Activated CD4-positive, alpha-beta memory T cell treated with anti-CD3 and anti-CD28 coated beads, Interleukin-2, amount 10 ng/mL, durations not matched to agents 7 days and 5 days (primary cell): ENCODE data around the gene ZNF385D. TPM values are rescaled to one million over a fixed set of nuclear protein-coding genes. Genes with fewer than 3 reads are reported as not detected.

ENCODE experiments used
- CTCF ChIA-PET: fragments of 350-600 bp; sonication (Branson Sonifier 250); formaldehyde crosslinking; loops from one replicate; lab custom pipeline; 2021; ENCODE audit warnings: antibody characterized with exemption, inconsistent platforms; lab: Charles Lee
- POLR2A ChIA-PET: fragments of 350-600 bp; sonication (Branson Sonifier 250); formaldehyde crosslinking; loops from one replicate; lab custom pipeline; 2021; ENCODE audit warnings: antibody characterized with exemption; lab: Charles Lee
- DNase-seq: peaks from one replicate; pipeline ENCODE4 v3.0.0-alpha.2; 2020
- H3K27ac Mint-ChIP-seq: one replicate; pipeline ENCODE4 v1.8.0; 2021; ENCODE audit warnings: mild to moderate bottlenecking, mixed read lengths
- H3K27me3 Mint-ChIP-seq: one replicate; pipeline ENCODE4 v1.8.0; 2021; ENCODE audit warnings: mixed read lengths
- H3K36me3 Mint-ChIP-seq: one replicate; pipeline ENCODE4 v1.8.0; 2021; ENCODE audit warnings: low read depth, mixed read lengths
- H3K4me1 Mint-ChIP-seq: one replicate; pipeline ENCODE4 v1.8.0; 2021; ENCODE audit warnings: mixed read lengths
- H3K4me3 Mint-ChIP-seq: one replicate; pipeline ENCODE4 v1.8.0; 2021; ENCODE audit warnings: mild to moderate bottlenecking, mixed read lengths
- H3K9me3 Mint-ChIP-seq: one replicate; pipeline ENCODE4 v1.8.0; 2021; ENCODE audit warnings: mixed read lengths
- total RNA-seq, 2 experiments: library from RNA; stranded (reverse); gene quantifications; one replicate each; pipeline ENCODE4 v1.2.3, GENCODE V29; 2021

ZNF385D gene
- total RNA-seq, 2 experiments from 2014 or later, result not detected

DNA sequence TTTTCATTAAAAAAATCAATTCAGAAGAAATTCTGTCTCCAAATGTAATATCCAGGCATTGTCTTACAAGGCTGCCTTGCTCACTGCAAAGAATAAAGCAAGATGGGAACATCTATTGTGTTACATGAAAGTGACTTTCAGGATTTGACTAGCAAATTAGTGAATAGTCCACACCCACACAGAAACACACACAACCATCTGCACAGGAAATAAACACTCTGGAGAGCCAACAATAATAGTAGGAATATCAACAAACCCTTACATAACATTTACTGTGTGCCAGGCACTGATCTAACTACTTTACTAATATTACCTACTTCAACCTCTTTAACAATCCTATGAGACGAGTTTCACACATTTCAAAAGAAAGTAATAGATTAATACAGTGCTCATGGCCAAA lies 28.9 kb upstream of the ZNF385D start:
- Mint-ChIP-seq H3K4me3 (no peak overlapping the region), H3K27ac (no peak overlapping the region), H3K9me3 (peaks cover 6% of the 10 kb centered on the region), H3K4me1 (no peaks in the 10 kb centered on the region), H3K36me3 (no peaks in the 10 kb centered on the region), H3K27me3 (no peaks in the 10 kb centered on the region)
- POLR2A ChIA-PET, result no interaction called here
- CTCF ChIA-PET, result no interaction called here
- no peak for DNase-seq

DNA sequence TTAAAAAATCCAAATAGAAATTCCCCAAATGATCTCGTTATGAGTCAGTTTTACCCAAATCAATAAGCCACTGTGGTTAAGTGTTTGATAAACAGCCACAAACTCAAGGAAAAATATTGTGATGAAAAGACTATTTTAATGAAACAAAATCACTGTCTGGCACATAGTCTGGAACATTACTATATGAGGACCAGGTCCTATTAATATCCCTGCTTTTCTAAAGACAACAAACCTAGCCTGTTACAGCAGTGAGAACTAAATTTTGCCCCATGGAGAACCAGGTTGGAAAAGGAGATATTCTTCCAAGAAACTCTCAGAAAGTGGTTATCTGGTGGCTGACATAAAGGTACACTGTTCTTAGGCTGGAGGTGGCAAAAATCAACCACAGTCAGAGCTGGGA lies 27.7 kb upstream of the ZNF385D start:
- ChIA-PET CTCF (no interaction called here), POLR2A (no interaction called here)
- no peak overlapping the region for H3K27ac Mint-ChIP-seq
- no peaks in the 10 kb centered on the region for H3K36me3 Mint-ChIP-seq
- DNase-seq, result no peak
- H3K4me1 Mint-ChIP-seq, result no peaks in the 10 kb centered on the region
- no peaks in the 10 kb centered on the region for H3K27me3 Mint-ChIP-seq
- H3K4me3 Mint-ChIP-seq, result no peak overlapping the region
- peaks cover 8% of the 10 kb centered on the region for H3K9me3 Mint-ChIP-seq

DNA sequence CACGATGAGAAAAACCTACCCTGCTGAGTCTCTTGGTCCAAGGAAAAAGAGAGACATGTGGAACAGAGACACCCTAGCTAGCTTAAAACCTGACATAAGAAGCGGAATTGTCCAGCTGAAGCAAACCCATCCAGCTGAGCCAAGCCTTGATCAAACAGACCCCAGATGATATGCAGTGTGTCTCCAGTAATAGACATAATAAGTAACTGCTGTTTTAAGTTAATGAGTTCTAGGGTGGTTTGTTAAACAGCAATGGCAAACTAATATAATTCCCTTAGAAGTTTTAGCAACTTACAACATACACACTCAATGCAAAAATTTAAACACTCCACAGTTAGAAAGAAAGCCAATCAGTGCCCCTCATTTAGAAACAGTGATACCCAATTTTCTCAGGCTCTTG lies 26.8 kb upstream of the ZNF385D start:
- no peaks in the 10 kb centered on the region for H3K4me1 Mint-ChIP-seq
- DNase-seq, result no peak
- ChIA-PET CTCF (no interaction called here), POLR2A (no interaction called here)
- no peak overlapping the region for H3K4me3 Mint-ChIP-seq
- H3K9me3 Mint-ChIP-seq, result peaks cover 8% of the 10 kb centered on the region
- no peaks in the 10 kb centered on the region for H3K27me3 Mint-ChIP-seq
- no peaks in the 10 kb centered on the region for H3K36me3 Mint-ChIP-seq
- no peak overlapping the region for H3K27ac Mint-ChIP-seq

DNA sequence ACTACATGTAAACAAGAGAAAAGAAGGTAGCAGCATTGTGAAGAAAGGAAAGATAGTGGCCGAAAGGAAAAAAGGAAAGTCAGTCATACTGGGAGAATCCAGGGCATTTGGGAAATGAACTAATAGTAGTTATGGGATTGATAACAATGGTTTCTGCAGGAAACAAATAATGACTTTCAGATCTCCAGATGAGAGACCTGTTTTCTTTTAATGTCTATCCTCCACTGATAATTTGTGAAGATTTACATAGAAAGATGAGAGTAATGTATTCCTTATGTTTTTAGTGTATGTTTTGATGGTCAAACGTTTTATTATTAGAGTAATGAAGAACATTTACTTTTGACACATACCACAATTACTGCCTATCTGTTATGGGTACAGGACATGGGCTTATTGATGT lies 15.0 kb upstream of the ZNF385D start:
- Mint-ChIP-seq H3K27ac (no peak overlapping the region), H3K4me1 (no peaks in the 10 kb centered on the region), H3K27me3 (no peaks in the 10 kb centered on the region), H3K36me3 (no peaks in the 10 kb centered on the region), H3K9me3 (peaks cover 12% of the 10 kb centered on the region), H3K4me3 (no peak overlapping the region)
- ChIA-PET POLR2A (interaction anchor here (0.6 kb wide), 1 partner anchor 131 kb away, joined by 3 read pairs; no protein-coding TSS in a partner anchor), CTCF (no interaction called here)
- DNase-seq, result no peak

DNA sequence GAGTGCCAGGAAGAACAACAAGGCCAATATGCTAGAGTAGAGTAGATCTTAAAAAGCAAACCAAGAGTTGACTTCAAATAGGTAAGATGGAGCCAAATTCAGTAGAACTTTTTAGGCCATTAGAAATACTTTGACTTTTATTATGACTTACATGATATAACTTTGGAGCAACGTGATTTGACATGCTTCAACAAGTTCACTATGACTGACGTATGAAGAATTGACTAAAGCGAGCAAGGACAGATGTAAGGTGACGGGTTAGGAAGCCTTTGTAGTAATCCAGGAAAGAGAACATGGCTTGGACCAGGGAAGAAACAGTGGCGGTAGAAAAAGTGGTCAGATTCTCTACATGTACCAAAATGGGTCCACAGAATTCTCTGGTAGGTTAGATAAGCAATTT lies 4.9 kb upstream of the ZNF385D start:
- Mint-ChIP-seq H3K9me3 (peaks cover 5% of the 10 kb centered on the region), H3K36me3 (no peaks in the 10 kb centered on the region), H3K27me3 (no peaks in the 10 kb centered on the region), H3K4me3 (no peak overlapping the region), H3K4me1 (no peaks in the 10 kb centered on the region), H3K27ac (no peak overlapping the region)
- ChIA-PET CTCF (no interaction called here), POLR2A (no interaction called here)
- no peak for DNase-seq

DNA sequence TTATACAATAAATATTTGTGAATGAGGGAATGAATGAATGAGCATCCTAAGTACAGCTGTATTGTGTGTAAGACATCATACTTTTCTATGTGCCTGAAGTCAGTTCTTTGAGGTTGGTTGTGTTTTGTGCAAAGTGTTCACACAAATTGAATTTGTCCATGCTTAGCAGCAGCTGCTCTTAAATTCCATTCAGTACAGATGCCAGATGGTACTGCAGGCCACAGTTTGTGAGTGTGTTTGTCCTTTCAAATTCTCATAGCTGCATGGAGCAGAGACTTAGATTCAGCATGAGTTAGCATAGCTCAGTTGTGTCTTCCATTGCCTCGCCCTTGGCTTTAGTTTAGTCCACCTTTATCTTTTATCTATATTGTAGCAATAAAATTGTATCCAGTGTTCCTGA lies 3.8 kb upstream of the ZNF385D start:
- no peaks in the 10 kb centered on the region for H3K27me3 Mint-ChIP-seq
- peaks cover 7% of the 10 kb centered on the region for H3K9me3 Mint-ChIP-seq
- POLR2A ChIA-PET, result no interaction called here
- no peak overlapping the region for H3K27ac Mint-ChIP-seq
- DNase-seq, result no peak
- CTCF ChIA-PET, result no interaction called here
- H3K36me3 Mint-ChIP-seq, result no peaks in the 10 kb centered on the region
- no peak overlapping the region for H3K4me3 Mint-ChIP-seq
- H3K4me1 Mint-ChIP-seq, result no peaks in the 10 kb centered on the region

DNA sequence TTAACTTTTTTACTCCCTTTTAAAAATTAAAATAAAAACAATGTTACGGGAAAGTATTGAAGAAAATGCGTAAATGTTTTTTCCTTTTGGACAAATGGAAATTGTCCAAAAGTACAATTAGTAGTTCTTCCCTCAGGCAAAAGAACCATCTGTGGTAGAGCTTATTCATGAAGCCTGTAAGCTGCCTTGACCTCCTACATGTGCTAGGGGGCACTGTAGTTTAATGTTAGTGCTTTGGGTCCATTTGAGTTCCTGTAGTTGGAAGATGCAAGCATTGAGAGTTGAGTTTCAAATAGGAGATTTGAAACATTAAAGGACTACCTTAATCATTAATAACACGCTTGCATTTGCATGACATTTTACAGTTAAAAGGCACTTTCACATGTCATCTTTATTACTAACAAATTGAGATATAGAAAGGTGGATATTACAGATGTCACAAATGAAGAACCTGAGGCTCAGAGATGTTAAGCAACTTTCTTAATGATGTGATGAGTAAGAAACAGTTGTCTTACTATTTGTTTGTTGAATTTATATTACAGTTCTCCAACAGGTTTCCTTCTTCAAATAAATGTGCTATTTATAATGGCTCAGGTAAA lies 1.8 kb upstream of the ZNF385D start:
- ChIA-PET POLR2A (no interaction called here), CTCF (no interaction called here)
- no peak for DNase-seq
- Mint-ChIP-seq H3K4me1 (no peaks in the 10 kb centered on the region), H3K27me3 (no peaks in the 10 kb centered on the region), H3K36me3 (no peaks in the 10 kb centered on the region), H3K27ac (no peak overlapping the region), H3K4me3 (no peak overlapping the region), H3K9me3 (peaks cover 3% of the 10 kb centered on the region)

DNA sequence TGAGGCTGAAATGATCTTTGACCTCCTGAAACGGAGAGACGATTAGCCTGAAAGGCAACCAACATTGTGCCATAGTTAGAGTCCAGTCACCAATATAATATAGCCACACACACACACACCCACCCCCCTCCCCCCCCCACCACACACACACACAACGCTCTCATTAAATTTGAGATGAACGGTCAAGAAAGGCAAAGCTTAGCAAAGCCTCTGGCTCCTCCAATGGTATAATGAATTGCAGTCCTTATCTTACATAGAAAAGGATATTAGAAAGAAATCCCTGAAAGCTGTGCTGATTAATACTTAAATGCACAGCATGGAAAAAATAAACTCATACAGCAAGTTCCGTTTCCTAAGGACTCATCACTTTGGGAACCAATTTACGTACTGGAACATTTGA lies 876 bp upstream of the ZNF385D start:
- H3K4me1 Mint-ChIP-seq, result no peaks in the 10 kb centered on the region
- POLR2A ChIA-PET, result no interaction called here
- no peak overlapping the region for H3K4me3 Mint-ChIP-seq
- H3K27me3 Mint-ChIP-seq, result no peaks in the 10 kb centered on the region
- no peak overlapping the region for H3K27ac Mint-ChIP-seq
- no peaks in the 10 kb centered on the region for H3K36me3 Mint-ChIP-seq
- H3K9me3 Mint-ChIP-seq, result peaks cover 3% of the 10 kb centered on the region
- CTCF ChIA-PET, result no interaction called here
- no peak for DNase-seq

DNA sequence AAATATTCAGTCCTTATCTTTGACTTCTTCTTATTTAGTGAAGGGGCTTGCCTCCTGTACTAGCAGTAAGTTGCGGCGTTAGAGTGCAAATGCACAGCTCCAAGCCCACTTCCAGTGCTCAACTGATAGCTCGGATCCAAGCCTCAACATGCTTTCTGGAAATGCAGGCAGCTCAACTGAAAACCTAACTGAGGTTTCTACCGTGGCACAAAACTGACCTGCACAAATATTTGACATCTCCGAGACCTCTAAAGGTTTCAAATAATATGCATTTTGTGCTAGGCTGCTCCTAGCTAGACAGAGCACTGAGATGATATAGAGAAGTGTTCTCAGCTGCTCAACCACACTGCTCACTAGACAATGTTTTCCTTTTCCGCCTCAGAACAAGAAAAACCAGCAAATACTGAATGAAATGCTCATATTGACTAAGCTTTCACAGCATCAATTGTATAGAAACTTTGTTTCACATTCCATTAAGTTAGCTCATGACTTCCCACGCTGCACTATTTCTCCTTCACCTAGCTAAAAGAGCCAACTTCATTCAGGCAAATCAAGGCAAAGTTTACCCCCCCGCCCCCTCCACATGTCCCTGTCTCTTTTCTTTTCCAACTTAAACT lies 822 bp downstream of the ZNF385D start:
- Mint-ChIP-seq H3K27ac (no peak overlapping the region), H3K4me3 (no peak overlapping the region), H3K27me3 (no peaks in the 10 kb centered on the region), H3K9me3 (peaks cover 3% of the 10 kb centered on the region), H3K4me1 (no peaks in the 10 kb centered on the region), H3K36me3 (no peaks in the 10 kb centered on the region)
- ChIA-PET CTCF (no interaction called here), POLR2A (no interaction called here)
- DNase-seq, result no peak

DNA sequence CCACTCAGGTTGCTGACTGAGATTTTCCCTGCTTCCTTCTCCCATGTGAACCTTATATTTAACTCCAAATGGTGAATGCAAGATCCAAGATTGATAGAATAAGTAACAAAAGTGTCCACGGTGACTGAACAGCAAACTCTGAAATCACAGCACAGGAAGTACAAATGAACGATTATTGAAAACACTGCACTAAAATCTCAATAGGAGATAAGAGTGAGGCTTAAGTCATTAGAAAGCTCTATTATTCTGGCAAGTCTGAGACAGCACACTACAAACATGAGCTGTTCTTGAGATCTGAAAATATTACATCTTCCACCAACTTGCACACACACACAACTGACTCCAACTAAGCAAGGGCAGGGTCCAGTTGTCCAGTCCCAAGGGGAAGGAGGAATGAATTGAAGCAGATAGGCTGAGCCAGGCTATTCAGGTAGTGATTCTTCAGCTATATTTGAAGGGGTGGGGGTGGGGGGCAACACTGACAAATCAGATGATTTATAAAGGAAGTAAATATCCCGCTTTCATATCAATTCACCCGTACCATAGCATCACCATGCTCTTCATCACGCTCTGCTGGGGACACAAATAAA lies 2.9 kb downstream of the ZNF385D start:
- peaks cover 3% of the 10 kb centered on the region for H3K9me3 Mint-ChIP-seq
- H3K27me3 Mint-ChIP-seq, result no peaks in the 10 kb centered on the region
- CTCF ChIA-PET, result no interaction called here
- POLR2A ChIA-PET, result no interaction called here
- DNase-seq, result no peak
- H3K4me1 Mint-ChIP-seq, result no peaks in the 10 kb centered on the region
- H3K4me3 Mint-ChIP-seq, result no peak overlapping the region
- H3K27ac Mint-ChIP-seq, result no peak overlapping the region
- no peaks in the 10 kb centered on the region for H3K36me3 Mint-ChIP-seq

DNA sequence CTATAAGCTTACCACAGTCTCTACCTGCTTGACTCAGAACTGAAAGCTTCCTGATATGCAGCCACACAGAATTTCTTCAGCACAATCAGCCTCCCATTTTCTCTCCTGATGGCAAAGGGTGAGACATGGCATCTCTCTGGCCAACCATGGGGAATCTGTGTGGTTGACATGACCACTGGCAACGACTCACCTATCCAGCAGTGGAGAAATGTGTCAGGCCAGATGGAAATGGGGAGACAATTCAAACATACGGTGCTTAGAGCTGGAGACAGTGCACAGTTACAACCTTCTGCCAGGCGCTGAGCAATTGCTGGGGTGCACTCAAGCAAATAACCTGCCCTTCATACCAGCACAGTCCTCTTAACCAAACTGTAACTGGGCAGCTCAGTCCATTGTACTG lies 3.6 kb downstream of the ZNF385D start:
- no peaks in the 10 kb centered on the region for H3K4me1 Mint-ChIP-seq
- no peak for DNase-seq
- POLR2A ChIA-PET, result no interaction called here

DNA sequence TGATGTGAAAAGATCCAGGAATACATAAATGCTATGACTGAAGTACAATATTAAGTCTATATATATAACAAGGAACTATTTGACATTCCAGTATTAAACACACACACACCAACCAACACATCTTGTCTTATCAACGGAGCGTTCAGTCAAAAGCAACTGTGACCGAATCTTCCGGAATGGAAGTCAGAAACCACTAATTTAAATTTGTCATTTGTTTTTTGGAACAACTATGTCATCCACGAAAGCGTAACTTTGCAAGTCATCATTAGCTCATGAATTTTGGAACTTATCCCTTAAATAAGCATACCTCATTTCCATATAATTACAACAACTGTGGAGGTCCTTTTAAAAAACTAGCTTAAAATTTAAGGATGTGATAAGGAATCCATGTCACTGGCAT lies 5.0 kb downstream of the ZNF385D start:
- no peaks in the 10 kb centered on the region for H3K27me3 Mint-ChIP-seq
- no peaks in the 10 kb centered on the region for H3K36me3 Mint-ChIP-seq
- ChIA-PET POLR2A (no interaction called here), CTCF (no interaction called here)
- no peak for DNase-seq
- H3K27ac Mint-ChIP-seq, result no peak overlapping the region
- H3K4me1 Mint-ChIP-seq, result no peaks in the 10 kb centered on the region
- H3K4me3 Mint-ChIP-seq, result no peak overlapping the region
- peaks cover 12% of the 10 kb centered on the region for H3K9me3 Mint-ChIP-seq

More for the DNA sequence above, 3.6 kb downstream of the ZNF385D start:
- Mint-ChIP-seq H3K36me3 (no peaks in the 10 kb centered on the region), H3K9me3 (peaks cover 5% of the 10 kb centered on the region), H3K27me3 (no peaks in the 10 kb centered on the region), H3K4me3 (no peak overlapping the region), H3K27ac (no peak overlapping the region)
- CTCF ChIA-PET, result no interaction called here

DNA sequence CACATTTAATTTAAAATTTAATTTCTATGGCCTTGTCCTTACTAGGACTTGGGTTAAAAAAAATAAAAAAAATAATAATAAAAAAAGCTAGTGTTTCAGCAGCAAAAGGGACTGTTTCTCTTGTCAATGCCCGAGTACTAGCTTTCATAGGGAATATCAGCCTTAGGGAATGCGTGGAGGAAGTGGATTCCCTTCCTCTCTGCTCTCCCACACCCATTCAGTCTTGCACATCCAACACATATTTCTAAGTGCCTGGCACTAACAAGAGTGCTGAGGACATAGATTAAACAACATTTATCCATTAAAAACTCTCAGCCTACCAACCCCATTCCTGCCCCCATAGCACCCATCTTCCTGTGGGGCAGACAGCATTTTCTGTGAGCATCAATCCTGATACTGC lies 6.2 kb downstream of the ZNF385D start:
- Mint-ChIP-seq H3K36me3 (no peaks in the 10 kb centered on the region), H3K9me3 (peaks cover 9% of the 10 kb centered on the region), H3K27ac (no peak overlapping the region), H3K4me3 (no peak overlapping the region), H3K4me1 (no peaks in the 10 kb centered on the region), H3K27me3 (no peaks in the 10 kb centered on the region)
- CTCF ChIA-PET, result no interaction called here
- DNase-seq, result no peak
- POLR2A ChIA-PET, result no interaction called here
